Uterus (tissue), 4 donors: Measurements from ENCODE around the gene PYGM. TPM values are rescaled to one million over a fixed set of nuclear protein-coding genes. Genes with fewer than 3 reads are reported as not detected.

Experiments used
- DNase-seq, 2 donors: peaks; one replicate each; pipeline ENCODE4 v3.0.0-alpha.2; 2019 to 2020
- H3K27ac ChIP-seq, 2 donors: fragments of 200-600 bp; sonication (generic); 1 replicate in 1 of 2; 2 replicates in 1 of 2; pipeline ENCODE4 v1.5.1; 2016 to 2018
- H3K27me3 ChIP-seq, 2 donors: fragments of 200-600 bp; sonication (generic); one replicate each; pipeline ENCODE4 v1.5.1; 2018 to 2019; ENCODE audit warnings: control low read depth in 1 of 2
- H3K36me3 ChIP-seq, 2 donors: fragments of 200-600 bp; sonication (generic); one replicate each; pipeline ENCODE4 v1.5.1; 2019; ENCODE audit warnings: control low read depth in 1 of 2
- H3K4me1 ChIP-seq, 2 donors: fragments of 200-600 bp; sonication (generic); one replicate each; pipeline ENCODE4 v1.5.1; 2018 to 2019; ENCODE audit warnings: control low read depth in 1 of 2
- H3K4me3 ChIP-seq, 2 donors: fragments of 200-600 bp; sonication (generic); 1 replicate in 1 of 2; 2 replicates in 1 of 2; pipeline ENCODE4 v1.5.1; 2018 to 2019; ENCODE audit warnings: mild to moderate bottlenecking in 1 of 2
- H3K9me3 ChIP-seq, 2 donors: fragments of 200-600 bp; sonication (generic); one replicate each; pipeline ENCODE4 v1.5.1; 2019; ENCODE audit warnings: control low read depth in 1 of 2
- POLR2A ChIP-seq, 2 donors: fragments of 450-650 bp; IDR thresholded peaks; one replicate each; pipeline ENCODE4 v1.6.1; 2016; ENCODE audit warnings: antibody characterized with exemption in 2 of 2, mild to moderate bottlenecking in 1 of 2, moderate library complexity in 1 of 2
- intact Hi-C: fragments of 100-400 bp; cut with DNase I; formaldehyde crosslinking; loops from one replicate; pipeline ENCODE4 v1.15.1; 2023; ENCODE audit warnings: low total_unique reads
- total RNA-seq, 4 donors: library from RNA; depleted of rRNA in 3 of 4; stranded (reverse); fragments of >200 nt in 3 of 4; gene quantifications; one replicate each; pipeline versions ENCODE4 v1.1.0 to v1.2.4, GENCODE V29; 2014 to 2023
- TF ChIP-seq, protein P1 (sequence below), 4 experiments: fragments of 200-600 bp in 2 of 4; fragments of 450-650 bp in 2 of 4; sonication (generic) in 2 of 4; IDR thresholded peaks; one replicate each; pipeline ENCODE4 v1.5.1; 2016 to 2019; ENCODE audit warnings: antibody characterized with exemption in 4 of 4, mild to moderate bottlenecking in 2 of 4, moderate library complexity in 1 of 4
- donor health status: DM: yes; HTN: yes; CAD: no.

The PYGM gene
- total RNA-seq, 4 donors from 2014 or later = 2.9 to 42.8 (median 11.4) TPM

GRCh38 chr11:64747961-64748665 is 11.7 kb downstream of the PYGM start:
- intact Hi-C loops = no loop called here
- Histone ChIP-seq H3K27me3 (no peaks in the 10 kb centered on the region), H3K9me3 (no peaks in the 10 kb centered on the region), H3K36me3 (no peaks in the 10 kb centered on the region), H3K4me3 (no peak overlapping the region), H3K27ac (peak overlapping the region; percentile 87 to 91), H3K4me1 (peaks cover 0 to 7% of the 10 kb centered on the region in 2 donors)
- peak in 1 of 2 donors; percentile 14 for DNase-seq
- TF ChIP-seq POLR2A (IDR thresholded peaks at IDR 0.05) = no peak
- TF ChIP-seq, protein P1, sequence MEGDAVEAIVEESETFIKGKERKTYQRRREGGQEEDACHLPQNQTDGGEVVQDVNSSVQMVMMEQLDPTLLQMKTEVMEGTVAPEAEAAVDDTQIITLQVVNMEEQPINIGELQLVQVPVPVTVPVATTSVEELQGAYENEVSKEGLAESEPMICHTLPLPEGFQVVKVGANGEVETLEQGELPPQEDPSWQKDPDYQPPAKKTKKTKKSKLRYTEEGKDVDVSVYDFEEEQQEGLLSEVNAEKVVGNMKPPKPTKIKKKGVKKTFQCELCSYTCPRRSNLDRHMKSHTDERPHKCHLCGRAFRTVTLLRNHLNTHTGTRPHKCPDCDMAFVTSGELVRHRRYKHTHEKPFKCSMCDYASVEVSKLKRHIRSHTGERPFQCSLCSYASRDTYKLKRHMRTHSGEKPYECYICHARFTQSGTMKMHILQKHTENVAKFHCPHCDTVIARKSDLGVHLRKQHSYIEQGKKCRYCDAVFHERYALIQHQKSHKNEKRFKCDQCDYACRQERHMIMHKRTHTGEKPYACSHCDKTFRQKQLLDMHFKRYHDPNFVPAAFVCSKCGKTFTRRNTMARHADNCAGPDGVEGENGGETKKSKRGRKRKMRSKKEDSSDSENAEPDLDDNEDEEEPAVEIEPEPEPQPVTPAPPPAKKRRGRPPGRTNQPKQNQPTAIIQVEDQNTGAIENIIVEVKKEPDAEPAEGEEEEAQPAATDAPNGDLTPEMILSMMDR (IDR thresholded peaks at IDR 0.05) = no peak

- Histone ChIP-seq H3K36me3 (no peaks in the 10 kb centered on the region), H3K4me3 (no peak overlapping the region), H3K27ac (peak overlapping the region; percentile 87 to 91), H3K27me3 (no peaks in the 10 kb centered on the region), H3K4me1 (peaks cover 0 to 7% of the 10 kb centered on the region in 2 donors), H3K9me3 (no peaks in the 10 kb centered on the region)
- intact Hi-C loops = no loop called here
- no peak for TF ChIP-seq POLR2A (IDR thresholded peaks at IDR 0.05)
- TF ChIP-seq, protein P1 (IDR thresholded peaks at IDR 0.05) = no peak
- no peak for DNase-seq
Observed at GRCh38 chr11:64746486-64746885, 13.3 kb downstream of the PYGM start.

- DNase-seq = peak; percentile 93
- no peaks in the 10 kb centered on the region for H3K36me3 ChIP-seq
- H3K9me3 ChIP-seq = no peaks in the 10 kb centered on the region
- H3K27ac ChIP-seq = peak overlapping the region; percentile 87 to 91
- peak overlapping the region; percentile 42 to 49 for H3K4me3 ChIP-seq
- TF ChIP-seq, protein P1 (IDR thresholded peaks at IDR 0.05) = no peak
- TF ChIP-seq POLR2A (IDR thresholded peaks at IDR 0.05) = peak; percentile 69 to 77
- no peaks in the 10 kb centered on the region for H3K27me3 ChIP-seq
- intact Hi-C loops = no loop called here
- peaks cover 0 to 7% of the 10 kb centered on the region in 2 donors for H3K4me1 ChIP-seq
Observed at GRCh38 chr11:64745521-64746328, 14.0 kb downstream of the PYGM start.

DNA sequence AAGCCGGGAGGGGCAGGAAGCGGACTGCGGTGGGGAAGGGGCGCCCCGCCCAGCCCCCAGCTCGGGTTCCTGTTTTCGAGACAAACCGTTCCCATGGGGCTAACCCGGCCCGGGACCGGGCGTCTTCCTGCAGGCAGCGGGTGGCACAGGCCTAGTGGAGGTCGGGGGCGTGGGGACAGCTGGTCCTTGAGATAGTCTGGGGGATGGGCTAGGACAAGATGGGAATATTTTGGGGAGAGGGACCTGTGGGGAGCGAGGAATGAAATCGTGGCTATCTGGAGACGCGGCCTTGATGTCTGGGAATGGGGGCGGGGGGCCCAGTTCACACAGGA is 14.6 kb downstream of the PYGM start:
- intact Hi-C loops = no loop called here
- TF ChIP-seq, protein P1 (IDR thresholded peaks at IDR 0.05) = no peak
- TF ChIP-seq POLR2A (IDR thresholded peaks at IDR 0.05) = no peak
- Histone ChIP-seq H3K9me3 (no peaks in the 10 kb centered on the region), H3K4me1 (peaks cover 0 to 7% of the 10 kb centered on the region in 2 donors), H3K27ac (peak overlapping the region; percentile 87 to 91), H3K27me3 (no peaks in the 10 kb centered on the region), H3K36me3 (no peaks in the 10 kb centered on the region), H3K4me3 (peak overlapping the region; percentile 42 to 49)
- DNase-seq = peak; percentile 64 to 67
